Measurements from ENCODE around the gene UMODL1. TPM values are rescaled to one million over a fixed set of nuclear protein-coding genes. Genes with fewer than 3 reads are reported as not detected.

Gene UMODL1
- total RNA-seq, 3 donors from 2014 or later (not counting 1 experiment from before 2014, with no cell fraction given) = 0.14 to 0.28 TPM; not detected in 1

- H3K27ac Mint-ChIP-seq = no peak overlapping the region
- H3K36me3 Mint-ChIP-seq = no peaks in the 10 kb centered on the region
- H3K27me3 Mint-ChIP-seq (ENCODE audit: low read depth in 2 of 2) = peaks cover 3 to 8% of the 10 kb centered on the region in 2 donors
- ATAC-seq (peak; percentile 61 to 81 (median 64)), DNase-seq (peak; percentile 50 to 77)
- no peak overlapping the region for H3K4me3 ChIP-seq (ENCODE audit: low read length)
- H3K9me3 Mint-ChIP-seq = no peaks in the 10 kb centered on the region
- TF ChIP-seq, protein P1, sequence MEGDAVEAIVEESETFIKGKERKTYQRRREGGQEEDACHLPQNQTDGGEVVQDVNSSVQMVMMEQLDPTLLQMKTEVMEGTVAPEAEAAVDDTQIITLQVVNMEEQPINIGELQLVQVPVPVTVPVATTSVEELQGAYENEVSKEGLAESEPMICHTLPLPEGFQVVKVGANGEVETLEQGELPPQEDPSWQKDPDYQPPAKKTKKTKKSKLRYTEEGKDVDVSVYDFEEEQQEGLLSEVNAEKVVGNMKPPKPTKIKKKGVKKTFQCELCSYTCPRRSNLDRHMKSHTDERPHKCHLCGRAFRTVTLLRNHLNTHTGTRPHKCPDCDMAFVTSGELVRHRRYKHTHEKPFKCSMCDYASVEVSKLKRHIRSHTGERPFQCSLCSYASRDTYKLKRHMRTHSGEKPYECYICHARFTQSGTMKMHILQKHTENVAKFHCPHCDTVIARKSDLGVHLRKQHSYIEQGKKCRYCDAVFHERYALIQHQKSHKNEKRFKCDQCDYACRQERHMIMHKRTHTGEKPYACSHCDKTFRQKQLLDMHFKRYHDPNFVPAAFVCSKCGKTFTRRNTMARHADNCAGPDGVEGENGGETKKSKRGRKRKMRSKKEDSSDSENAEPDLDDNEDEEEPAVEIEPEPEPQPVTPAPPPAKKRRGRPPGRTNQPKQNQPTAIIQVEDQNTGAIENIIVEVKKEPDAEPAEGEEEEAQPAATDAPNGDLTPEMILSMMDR (IDR thresholded peaks at IDR 0.05) = peak; percentile 60
- H3K4me1 ChIP-seq (ENCODE audit: control insufficient read depth, insufficient read depth, low read length) = peaks cover 23% of the 10 kb centered on the region
- H3K27ac ChIP-seq (ENCODE audit: low read length) = no peak overlapping the region
- H3K36me3 ChIP-seq (ENCODE audit: control insufficient read depth, insufficient read depth, low read length) = no peaks in the 10 kb centered on the region
- no peaks in the 10 kb centered on the region for H3K27me3 ChIP-seq (ENCODE audit: control insufficient read depth, insufficient read depth, low read length)
- 63% methylated on average over 7 of the region's 7 CpGs for WGBS (ENCODE audit: insufficient coverage)
- H3K9me3 ChIP-seq (ENCODE audit: control insufficient read depth, insufficient read depth, low read length) = no peaks in the 10 kb centered on the region
- intact Hi-C loops (cut with micrococcal nuclease) = loop anchor here (1.0 kb wide), 1 partner anchor 94 kb away; no protein-coding TSS in a partner anchor
- H3K4me3 Mint-ChIP-seq = no peak overlapping the region
- peaks cover 10 to 52% of the 10 kb centered on the region in 2 donors for H3K4me1 Mint-ChIP-seq
Observed at GRCh38 chr21:42164064-42164789, 93.1 kb downstream of the UMODL1 start.

DNA sequence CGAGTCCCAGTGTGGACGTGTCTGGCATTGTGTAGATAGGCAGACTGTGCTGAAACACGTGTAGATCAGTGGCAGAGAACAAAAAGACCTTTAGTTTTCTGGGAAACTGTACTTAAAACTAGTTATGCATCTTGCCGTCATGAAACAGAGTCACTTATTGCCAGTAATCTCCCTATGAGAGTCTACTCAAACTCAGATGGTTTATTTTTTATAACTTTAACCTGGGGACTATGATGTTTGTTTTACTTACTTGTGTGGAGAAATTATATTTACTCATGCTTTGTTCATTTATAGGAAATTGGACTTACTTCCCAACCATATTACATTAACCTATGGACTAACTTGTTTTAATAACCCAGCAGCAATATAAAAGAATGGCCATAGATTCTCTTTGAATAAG lies 93.7 kb downstream of the UMODL1 start:
- peaks cover 0 to 4% of the 10 kb centered on the region in 2 donors for H3K27me3 Mint-ChIP-seq (ENCODE audit: low read depth in 2 of 2)

GRCh38 chr21:42165901-42166300 lies 94.8 kb downstream of the UMODL1 start:
- DNase-seq = no peak
- no peak overlapping the region for H3K27ac Mint-ChIP-seq
- TF ChIP-seq, protein P1 (IDR thresholded peaks at IDR 0.05) = no peak
- no peak for ATAC-seq
- no peaks in the 10 kb centered on the region for H3K36me3 Mint-ChIP-seq
- intact Hi-C loops (cut with micrococcal nuclease) = no loop called here
- no peaks in the 10 kb centered on the region for H3K9me3 ChIP-seq (ENCODE audit: control insufficient read depth, insufficient read depth, low read length)
- no peak overlapping the region for H3K27ac ChIP-seq (ENCODE audit: low read length)
- H3K4me1 ChIP-seq (ENCODE audit: control insufficient read depth, insufficient read depth, low read length) = peaks cover 10% of the 10 kb centered on the region
- peaks cover 14 to 37% of the 10 kb centered on the region in 2 donors for H3K4me1 Mint-ChIP-seq
- H3K27me3 ChIP-seq (ENCODE audit: control insufficient read depth, insufficient read depth, low read length) = no peaks in the 10 kb centered on the region
- 94% methylated on average over 18 of the region's 18 CpGs for WGBS (ENCODE audit: insufficient coverage)
- no peak overlapping the region for H3K4me3 Mint-ChIP-seq
- H3K9me3 Mint-ChIP-seq = no peaks in the 10 kb centered on the region
- peaks cover 0 to 4% of the 10 kb centered on the region in 2 donors for H3K27me3 Mint-ChIP-seq (ENCODE audit: low read depth in 2 of 2)
- H3K4me3 ChIP-seq (ENCODE audit: low read length) = no peak overlapping the region
- H3K36me3 ChIP-seq (ENCODE audit: control insufficient read depth, insufficient read depth, low read length) = no peaks in the 10 kb centered on the region

More for the DNA sequence above, 93.7 kb downstream of the UMODL1 start:
- 70% methylated on average over 4 of the region's 4 CpGs for WGBS (ENCODE audit: insufficient coverage)
- TF ChIP-seq, protein P1 (IDR thresholded peaks at IDR 0.05) = no peak
- Histone ChIP-seq H3K27me3 (ENCODE audit: control insufficient read depth, insufficient read depth, low read length) (no peaks in the 10 kb centered on the region), H3K27ac (ENCODE audit: low read length) (no peak overlapping the region), H3K9me3 (ENCODE audit: control insufficient read depth, insufficient read depth, low read length) (no peaks in the 10 kb centered on the region), H3K4me1 (ENCODE audit: control insufficient read depth, insufficient read depth, low read length) (peaks cover 18% of the 10 kb centered on the region), H3K36me3 (ENCODE audit: control insufficient read depth, insufficient read depth, low read length) (no peaks in the 10 kb centered on the region), H3K4me3 (ENCODE audit: low read length) (no peak overlapping the region)
- peak in 1 of 3 donors; percentile 16 for ATAC-seq
- no peak for DNase-seq
- Mint-ChIP-seq H3K27ac (no peak overlapping the region), H3K4me3 (no peak overlapping the region), H3K9me3 (no peaks in the 10 kb centered on the region), H3K36me3 (no peaks in the 10 kb centered on the region), H3K4me1 (peaks cover 6 to 46% of the 10 kb centered on the region in 2 donors)
- intact Hi-C loops (cut with micrococcal nuclease) = loop anchor here (1.0 kb wide), 1 partner anchor 93 kb away; no protein-coding TSS in a partner anchor
